ENCODE results near the gene ALAS2.

- TF ChIP-seq CTCF (conservative IDR thresholded peaks at IDR 0.05 in 1 of 2, IDR thresholded peaks at IDR 0.05 in 1 of 2; ENCODE audit: extremely low read depth in 1 of 2, insufficient read depth in 1 of 2, low read depth in 1 of 2, low read length in 2 of 2) (no peak), EZH2 (IDR thresholded peaks at IDR 0.05; ENCODE audit: borderline replicate concordance, low read length) (no peak)
Observed at GRCh38 chrX:55014897-55015299, 15.9 kb downstream of the ALAS2 start.
